Fibroblast of peridontal ligament (primary cell): ENCODE data around the gene JARID2.
"Not testable (repeated sequence)": the region's sequence is repeated elsewhere in the genome, so short reads cannot be mapped to it uniquely, and the experiment has no call there.

Experiments
- DNase-seq: peaks from one replicate; pipeline ENCODE4 v3.0.0-alpha.2; 2010; ENCODE audit errors: extremely low read depth

The JARID2 gene

DNA sequence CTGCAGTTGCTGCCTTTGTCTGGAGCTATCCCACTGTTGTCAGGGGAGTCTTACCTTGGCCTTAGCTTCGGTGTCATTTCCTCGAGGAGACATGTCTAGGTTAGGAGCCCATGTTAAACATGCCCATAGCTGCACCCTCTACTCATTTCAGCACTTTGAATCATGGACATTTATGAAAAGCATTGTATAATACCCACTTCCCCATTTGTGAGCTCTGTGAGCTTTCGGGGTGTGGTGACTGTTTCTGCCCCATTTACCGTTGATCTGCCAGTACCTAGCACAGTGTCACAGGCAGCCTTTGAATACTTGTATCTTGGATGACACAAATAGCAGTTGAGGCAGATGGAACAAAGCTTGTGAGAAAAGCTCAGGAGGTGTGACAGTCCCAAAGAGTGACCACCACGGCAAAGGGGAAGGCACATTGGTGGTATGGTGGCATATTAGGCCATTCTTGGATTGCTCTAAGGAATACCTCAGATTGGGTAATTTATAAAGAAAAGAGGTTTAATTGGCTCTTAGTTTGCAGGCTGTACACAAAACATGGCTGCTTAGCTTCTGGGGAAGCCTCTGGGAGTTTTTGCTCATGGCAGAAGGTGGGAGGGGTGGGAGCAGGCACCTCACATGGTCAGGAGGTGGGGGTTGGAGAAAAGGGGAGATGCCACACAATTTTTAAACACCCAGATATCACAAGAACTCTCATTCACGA is 42.0 kb downstream of the JARID2 start:
- DNase-seq, result no peak

GRCh38 chr6:15288856-15289255 is 43.0 kb downstream of the JARID2 start:
- DNase-seq, result no peak

- not testable (repeated sequence) for DNase-seq
These were observed 43.6 kb downstream of the JARID2 start for GRCh38 chr6:15289456-15289855.

- DNase-seq, result no peak
These were observed 44.3 kb downstream of the JARID2 start for GRCh38 chr6:15290067-15290680.

GRCh38 chr6:15290962-15291704 is 45.3 kb downstream of the JARID2 start:
- no peak for DNase-seq

DNA sequence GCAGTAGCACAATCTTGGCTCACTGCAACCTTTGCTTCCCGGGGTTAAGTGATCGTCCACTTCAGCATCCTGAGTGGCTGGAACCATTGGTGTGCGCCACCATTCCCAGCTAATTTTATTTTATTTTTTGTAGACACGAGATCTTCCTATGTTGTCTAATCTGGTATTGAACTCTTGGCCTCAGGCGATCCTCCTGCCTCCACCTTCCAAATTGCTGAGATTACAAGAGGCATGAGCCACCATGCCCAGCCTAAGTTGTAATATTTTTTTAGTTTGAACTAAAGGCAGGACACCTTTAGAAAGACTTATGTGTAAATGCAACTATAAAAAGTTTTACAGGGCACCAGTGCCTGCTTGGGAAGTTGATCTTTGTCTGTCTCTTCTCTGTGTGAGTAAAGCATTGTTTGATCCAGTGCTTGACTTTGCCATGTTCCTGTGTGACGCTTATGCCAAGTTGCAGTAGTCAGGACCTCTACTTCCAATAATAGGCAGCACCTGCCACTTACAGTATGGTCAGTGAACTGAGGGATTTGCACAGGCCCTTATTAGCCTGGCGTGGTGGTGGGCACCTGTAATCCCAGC is 46.9 kb downstream of the JARID2 start:
- no peak for DNase-seq

GRCh38 chr6:15293674-15294073 is 47.8 kb downstream of the JARID2 start:
- no peak for DNase-seq

- no peak for DNase-seq
These were observed 48.6 kb downstream of the JARID2 start for GRCh38 chr6:15294504-15294903.

GRCh38 chr6:15296249-15296648 is 50.4 kb downstream of the JARID2 start:
- DNase-seq, result no peak

GRCh38 chr6:15296735-15297134 is 50.9 kb downstream of the JARID2 start:
- DNase-seq, result no peak

- not testable (repeated sequence) for DNase-seq
These were observed 51.3 kb downstream of the JARID2 start for GRCh38 chr6:15297167-15297566.

DNA sequence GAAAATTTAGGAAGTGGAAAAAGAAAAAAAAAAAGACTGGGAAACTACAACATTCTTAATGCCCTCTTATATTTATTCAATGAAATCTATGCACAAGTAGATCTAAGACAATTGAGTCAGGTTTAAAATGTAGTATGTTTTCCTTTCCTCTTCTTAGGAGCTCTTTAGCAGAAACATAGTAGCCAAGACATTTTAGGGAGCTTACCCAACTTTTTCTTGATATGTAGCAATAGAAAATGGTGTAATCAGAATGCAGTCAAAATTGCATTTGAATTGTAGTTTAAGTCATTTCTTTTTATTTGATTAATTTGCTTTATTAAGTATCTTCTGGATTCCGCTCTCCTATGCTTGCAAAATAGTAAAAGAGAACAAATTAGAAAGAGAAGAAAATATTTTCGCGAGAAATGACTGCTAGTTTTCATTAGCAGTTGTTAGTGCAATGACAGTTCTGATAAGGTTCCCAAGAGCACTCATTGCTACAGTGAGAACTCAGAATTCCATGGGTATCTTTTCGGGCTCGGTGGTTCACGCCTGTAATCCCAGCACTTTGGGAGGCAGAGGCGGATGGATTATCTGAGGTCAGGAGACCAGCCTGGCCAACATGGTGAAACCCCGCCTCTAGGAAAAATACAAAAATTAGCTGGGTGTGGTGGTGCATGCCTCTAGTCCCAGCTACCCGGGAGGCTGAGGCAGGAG is 52.2 kb downstream of the JARID2 start:
- peak; percentile 71 for DNase-seq

DNA sequence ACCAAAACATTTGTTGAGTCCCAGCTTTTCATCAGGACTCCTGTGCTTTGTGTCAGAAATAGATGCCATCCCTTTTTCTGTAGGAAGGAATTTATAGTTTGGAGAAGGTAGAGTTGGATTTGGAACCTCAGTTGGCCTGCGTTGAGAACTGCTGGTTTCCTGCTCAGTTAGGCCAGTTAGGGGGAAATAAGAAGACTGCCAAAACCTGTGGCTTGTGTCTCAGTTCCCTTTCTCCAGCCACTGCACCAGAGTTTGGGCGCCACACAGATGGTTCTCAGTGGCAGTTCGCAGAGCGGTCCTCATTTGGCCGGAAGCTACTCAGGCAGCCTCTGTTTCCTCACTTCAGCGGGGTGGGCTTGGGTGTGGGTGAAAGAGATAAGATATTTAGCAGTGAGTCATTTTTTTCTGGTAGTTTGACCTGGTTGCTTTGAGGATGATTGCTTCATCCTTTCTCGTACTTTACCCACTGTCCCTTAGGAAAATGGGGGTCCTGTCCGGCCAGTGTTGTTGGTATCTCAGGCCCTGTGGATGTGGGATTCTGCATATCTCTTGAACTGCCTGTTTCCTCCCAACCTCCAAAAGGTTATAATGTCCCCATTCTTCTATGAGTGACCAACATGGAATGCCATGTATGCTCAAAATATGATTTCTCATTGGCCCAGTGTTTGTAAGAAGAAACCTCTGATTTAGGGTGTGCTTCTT is 53.7 kb downstream of the JARID2 start:
- DNase-seq, result peak; percentile 33

DNA sequence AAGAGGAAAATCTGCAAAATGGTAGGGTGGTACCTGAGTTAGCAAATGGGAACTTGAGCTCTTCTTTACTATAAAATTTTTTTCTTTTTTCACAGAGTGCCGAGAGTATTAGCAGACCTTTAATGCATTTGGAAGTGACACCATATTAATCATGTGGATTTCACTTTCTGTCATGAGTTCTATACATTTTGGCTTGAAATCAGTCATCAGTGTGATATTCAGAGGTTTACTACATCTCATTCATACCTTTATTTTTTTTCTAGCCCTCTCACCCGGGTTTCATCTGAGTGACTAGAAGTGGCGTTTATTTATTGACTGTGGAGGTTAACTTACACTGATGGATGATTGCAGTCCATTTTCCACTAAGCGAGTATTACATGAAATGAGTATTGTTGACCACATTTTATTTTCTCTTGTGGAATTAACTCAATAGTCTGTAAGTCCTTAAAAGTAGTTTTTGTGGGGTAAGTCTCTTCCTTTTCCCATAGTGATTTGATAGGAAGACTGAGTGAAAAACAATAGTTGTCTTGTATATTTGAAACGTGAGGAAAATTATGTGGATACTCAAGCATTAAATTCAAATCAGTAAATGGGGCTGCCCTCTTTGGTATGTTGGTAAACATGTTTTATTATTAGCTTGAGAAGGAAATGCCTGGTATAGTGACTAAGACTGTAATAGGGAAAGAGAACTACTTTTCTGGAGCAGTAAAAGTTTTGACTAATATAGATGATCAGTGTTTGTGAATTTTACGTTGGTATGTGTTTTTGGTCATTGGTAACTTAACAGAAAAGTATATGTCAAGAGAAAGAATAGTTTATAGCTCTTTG is 55.5 kb downstream of the JARID2 start:
- no peak for DNase-seq

DNA sequence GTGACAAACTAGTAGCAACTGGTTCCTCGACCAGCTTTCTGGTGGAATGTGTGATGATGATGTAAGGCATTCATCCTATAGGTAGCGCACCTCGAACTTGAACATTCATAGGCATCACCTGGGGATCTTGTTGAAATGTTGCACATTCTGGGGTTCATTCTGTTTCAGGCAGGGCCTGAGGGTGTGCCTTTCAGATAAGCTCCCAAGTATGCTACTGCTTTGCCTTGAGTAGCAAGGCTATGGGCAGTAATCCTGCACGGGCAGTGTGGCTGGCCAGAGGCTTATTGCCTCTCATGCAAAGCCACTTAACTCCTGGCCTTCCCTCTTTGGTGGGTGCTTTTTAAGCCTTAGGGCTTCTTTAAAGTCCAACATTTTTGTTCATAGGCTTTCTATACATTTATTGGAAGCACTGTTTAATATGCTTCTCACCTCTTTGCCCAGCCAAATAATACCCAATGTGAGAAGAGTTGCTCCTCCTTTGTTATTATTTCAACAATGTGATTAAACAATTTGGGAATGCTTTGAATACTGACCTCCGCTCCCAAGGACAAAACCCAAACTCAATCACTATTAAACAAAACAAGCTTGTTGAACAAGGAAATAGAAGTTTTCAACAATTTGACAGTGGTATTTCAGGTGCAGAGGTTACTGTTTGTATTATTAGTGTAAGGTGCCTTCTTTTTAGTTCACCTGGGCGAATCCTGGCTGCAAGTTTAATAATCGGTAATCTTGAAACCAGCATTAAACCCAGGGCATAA is 57.5 kb downstream of the JARID2 start:
- DNase-seq, result no peak

GRCh38 chr6:15303920-15304291 is 58.0 kb downstream of the JARID2 start:
- DNase-seq, result no peak

- no peak for DNase-seq
These were observed 58.6 kb downstream of the JARID2 start for GRCh38 chr6:15304337-15305042.

DNA sequence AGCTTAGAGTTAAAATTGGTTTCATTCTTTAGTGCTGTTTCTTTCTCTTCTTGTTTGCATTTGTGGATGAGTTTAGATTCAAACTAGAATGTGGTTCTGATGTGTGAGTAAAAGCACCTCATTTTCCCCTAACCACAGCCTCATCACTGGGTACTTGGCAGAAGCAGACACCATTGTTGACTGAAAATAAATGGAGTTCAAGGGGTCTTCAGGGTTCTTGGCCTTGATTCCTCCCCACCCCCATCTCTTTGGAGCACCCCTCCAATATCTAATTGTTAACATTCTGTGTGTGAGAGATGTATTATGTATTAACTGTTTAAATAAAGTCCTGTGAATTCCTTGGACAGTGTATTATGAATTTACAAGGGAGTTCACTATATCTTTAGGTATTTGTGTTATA is 59.6 kb downstream of the JARID2 start:
- no peak for DNase-seq

DNA sequence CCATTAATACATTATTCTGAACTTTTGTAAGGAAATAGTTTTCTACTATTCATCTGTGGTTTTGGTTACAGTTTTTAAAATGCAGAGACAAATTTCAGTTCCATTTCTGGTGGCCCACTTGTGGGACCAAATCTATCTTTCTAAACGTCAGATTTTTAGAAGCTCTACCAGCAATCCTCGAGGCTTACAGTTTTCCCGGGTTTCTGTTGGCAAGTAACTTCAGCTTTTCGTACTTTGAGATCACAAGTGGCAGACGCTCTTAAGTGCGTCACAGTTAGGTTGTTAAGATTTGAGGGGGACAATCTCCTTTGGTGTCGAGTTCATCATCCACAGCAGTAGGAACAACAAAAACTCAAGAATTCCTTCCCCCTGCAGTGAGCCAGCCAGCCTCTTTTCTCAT is 60.0 kb downstream of the JARID2 start:
- no peak for DNase-seq
